ENCODE results near the gene HNRNPA0.

Gene HNRNPA0

GRCh38 chr5:137754961-137755762 lies 999 bp upstream of the HNRNPA0 start:
- no peak for DNase-seq (ENCODE audit: low spot score)

GRCh38 chr5:137753691-137754187 lies 424 bp downstream of the HNRNPA0 start:
- no peak for DNase-seq (ENCODE audit: low spot score)

DNA sequence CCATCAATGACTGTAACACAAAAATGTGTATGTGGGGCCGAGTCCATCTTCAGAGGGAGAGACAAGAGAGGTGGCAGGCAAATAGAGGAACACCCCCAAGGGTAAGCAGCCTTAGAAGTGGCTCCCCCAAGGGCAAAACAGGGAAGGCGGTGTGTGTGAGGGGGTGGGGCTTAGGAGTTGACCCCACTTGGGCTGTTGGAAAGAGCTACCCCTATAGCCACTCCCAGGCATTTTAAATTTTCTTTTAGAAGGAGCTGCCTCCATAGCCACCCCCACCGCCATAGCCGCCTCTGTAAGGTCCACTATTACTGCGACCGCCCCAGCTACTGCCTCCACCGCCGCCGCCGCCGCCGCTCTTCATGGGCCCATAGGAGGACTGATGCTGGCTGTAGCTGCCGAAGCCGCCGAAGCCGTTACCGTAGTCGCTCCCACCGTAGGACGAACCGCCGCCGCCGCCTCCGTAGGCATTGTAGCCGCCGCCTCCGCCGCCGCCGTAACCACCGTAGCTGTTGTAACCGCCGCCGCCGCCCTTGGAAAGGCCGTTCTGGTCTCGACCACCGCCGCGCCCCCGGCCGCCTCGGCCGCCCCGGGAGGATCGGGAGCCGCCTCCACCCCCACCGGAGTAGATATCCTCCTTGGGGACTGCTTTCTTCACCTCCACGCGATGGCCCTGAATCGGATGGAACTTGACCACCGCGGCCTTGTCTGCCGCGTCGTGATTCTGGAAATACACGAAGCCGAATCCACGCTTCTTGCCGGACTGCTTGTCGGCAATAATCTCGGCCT lies 1.1 kb downstream of the HNRNPA0 start:
- peak; percentile 20 for DNase-seq (ENCODE audit: low spot score)

- peak; percentile 72 for DNase-seq (ENCODE audit: low spot score)
Measured at GRCh38 chr5:137751869-137752491, 2.2 kb downstream of the HNRNPA0 start.

DNA sequence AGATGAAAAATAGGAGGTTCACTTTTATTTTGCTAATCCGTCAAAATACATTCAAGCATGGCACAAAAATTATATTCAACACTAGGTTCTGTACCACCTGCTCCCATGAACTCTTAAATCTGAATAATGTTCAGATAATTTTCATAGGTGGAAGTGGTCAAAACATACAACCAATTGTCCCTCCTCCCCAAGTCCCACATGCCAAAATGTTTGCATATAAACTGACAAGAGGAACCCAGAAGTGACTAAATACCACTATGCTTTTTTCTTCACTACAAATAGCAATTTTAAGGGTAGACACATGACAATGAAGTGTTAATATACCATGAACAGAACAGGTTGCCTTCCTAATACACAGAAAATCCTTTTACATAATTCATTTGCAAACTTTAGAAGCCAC lies 3.7 kb downstream of the HNRNPA0 start:
- DNase-seq (ENCODE audit: low spot score), result no peak

- DNase-seq (ENCODE audit: low spot score), result no peak
Measured at GRCh38 chr5:137747848-137748247, 6.3 kb downstream of the HNRNPA0 start.

- peak; percentile 71 for DNase-seq (ENCODE audit: low spot score)
Measured at GRCh38 chr5:137743031-137743640, 11.0 kb downstream of the HNRNPA0 start.

GRCh38 chr5:137741718-137742117 lies 12.4 kb downstream of the HNRNPA0 start:
- DNase-seq (ENCODE audit: low spot score), result no peak

DNA sequence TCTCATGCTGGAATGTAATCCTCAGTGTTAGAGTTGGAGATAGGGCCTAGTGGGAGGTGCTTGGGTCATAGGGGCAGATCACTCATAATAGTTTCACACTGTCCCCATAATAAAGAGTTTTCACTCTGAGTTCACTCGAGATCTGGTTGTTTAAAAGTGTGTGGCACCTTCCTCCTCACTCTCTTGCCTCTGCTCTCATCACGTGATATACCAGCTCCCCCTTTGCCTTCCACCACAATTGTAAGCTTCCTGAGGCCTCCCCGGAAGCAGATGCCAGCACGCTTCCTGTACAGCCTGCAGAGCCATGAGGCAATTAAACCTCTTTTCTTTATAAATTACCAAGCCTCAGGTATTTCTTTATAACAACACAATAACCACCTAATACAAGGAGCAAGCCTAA lies 14.4 kb downstream of the HNRNPA0 start:
- no peak for DNase-seq (ENCODE audit: low spot score)

DNA sequence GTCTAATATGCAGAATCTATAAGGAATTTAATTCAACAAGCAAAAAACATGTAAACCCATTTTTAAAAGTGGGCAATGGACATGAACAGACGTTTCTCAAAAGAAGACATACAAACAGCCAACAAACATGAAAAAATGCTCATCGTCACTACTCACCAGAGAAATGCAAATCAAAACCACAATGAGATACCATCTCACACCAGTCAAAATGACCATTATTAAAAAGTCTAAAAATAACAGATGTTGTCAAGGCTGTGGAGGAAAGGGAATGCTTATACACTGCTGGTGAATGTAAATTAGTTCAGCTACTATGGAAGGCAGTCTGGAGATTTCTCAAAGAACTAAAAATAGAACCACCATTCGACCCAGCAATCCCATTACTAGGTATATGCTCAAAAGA lies 15.2 kb downstream of the HNRNPA0 start:
- DNase-seq (ENCODE audit: low spot score), result no peak

DNA sequence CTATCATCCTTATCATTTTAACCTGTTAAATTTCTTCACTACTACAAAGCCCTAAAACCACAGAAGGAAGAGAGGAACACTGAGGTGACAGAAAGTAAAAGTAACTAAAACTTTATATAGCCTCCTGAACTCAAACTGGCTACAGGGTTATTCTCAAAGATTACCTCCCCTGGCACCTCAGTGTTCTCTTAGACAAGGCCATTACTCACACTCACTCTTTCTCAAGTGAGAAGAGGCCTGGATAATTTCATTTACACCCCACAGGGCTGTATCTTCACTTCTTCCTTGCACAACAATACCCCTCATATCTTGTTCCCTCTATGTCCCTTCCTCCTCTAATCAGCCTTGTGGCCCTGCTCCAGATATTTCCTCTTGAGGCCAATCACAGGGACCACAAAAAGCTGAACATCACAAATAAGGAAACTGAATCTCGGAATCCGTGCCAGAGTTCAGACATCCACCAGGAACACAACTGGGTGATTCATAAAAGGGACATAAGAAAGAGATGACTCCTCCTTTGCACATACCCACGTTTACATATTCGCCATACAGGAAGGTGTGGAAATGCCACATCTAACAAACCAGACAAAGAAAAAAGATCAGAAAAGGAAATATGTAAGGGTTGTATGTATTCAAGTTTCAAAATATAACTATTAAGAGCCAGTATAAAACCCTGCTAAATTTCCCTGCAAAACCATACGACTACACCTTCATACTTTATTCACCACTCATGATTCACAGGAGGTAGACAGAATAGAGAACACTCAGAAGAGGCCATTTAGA lies 16.6 kb downstream of the HNRNPA0 start:
- DNase-seq (ENCODE audit: low spot score), result no peak

- DNase-seq (ENCODE audit: low spot score), result no peak
Measured at GRCh38 chr5:137736496-137736895, 17.7 kb downstream of the HNRNPA0 start.

GRCh38 chr5:137735555-137736284 lies 18.4 kb downstream of the HNRNPA0 start, which contains the start of gene KLHL3:
Gene KLHL3 (minus strand): TSS chr5:137736089. CDS start chr5:137735646, 443 bp downstream.
- DNase-seq (ENCODE audit: low spot score), result peak; percentile 12

- no peak for DNase-seq (ENCODE audit: low spot score)
Measured at GRCh38 chr5:137734962-137735554, 19.1 kb downstream of the HNRNPA0 start.

- DNase-seq (ENCODE audit: low spot score), result no peak
Measured at GRCh38 chr5:137734331-137734730, 19.8 kb downstream of the HNRNPA0 start.

GRCh38 chr5:137733922-137734321 lies 20.2 kb downstream of the HNRNPA0 start:
- DNase-seq (ENCODE audit: low spot score), result no peak

DNA sequence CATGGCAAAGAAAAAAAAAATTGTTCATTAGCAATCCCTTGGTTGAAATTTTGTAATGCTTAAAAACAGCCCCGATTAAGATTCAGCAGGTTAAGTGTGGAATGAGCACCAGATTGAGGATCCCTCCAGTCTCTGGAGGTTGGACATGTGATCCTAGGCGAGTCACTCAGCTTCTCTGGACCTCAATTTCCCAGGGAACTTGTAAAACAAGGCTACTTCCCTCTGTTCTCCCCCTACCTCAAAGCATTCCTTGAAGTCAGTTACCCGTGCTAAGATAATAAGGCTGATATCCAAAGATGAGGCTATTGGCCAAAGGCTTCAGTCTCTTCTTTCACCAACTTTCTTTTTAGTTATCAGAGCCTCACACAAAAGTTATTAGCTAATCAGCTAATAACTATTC lies 21.2 kb downstream of the HNRNPA0 start:
- DNase-seq (ENCODE audit: low spot score), result no peak

DNA sequence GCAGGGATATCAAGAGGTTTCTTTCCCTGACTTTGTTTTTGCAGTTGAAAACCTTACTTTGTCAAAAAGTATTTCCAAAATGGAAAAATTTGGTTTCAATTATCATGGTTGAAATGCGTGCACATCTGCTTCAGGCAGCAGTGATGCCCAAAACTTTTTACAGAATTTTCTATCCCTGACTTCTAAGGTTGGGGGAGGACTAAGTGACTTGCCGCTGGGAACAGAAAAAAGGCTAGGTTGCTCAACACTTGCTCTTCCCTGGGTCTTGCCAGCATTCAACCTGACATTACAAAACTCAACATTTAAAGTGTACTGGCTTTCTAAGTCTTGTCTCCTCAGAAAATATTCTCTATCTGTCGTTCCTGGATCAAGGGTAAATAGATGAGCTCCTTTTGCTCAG lies 23.0 kb downstream of the HNRNPA0 start:
- DNase-seq (ENCODE audit: low spot score), result no peak

- no peak for DNase-seq (ENCODE audit: low spot score)
Measured at GRCh38 chr5:137730336-137730735, 23.8 kb downstream of the HNRNPA0 start.

- no peak for DNase-seq (ENCODE audit: low spot score)
Measured at GRCh38 chr5:137728048-137728447, 26.1 kb downstream of the HNRNPA0 start.

Measured in globus pallidus (tissue), 1 donor.